ENCODE measurements around the gene SLC6A7.
"Not testable (repeated sequence)": the region's sequence is repeated elsewhere in the genome, so short reads cannot be mapped to it uniquely, and the experiment has no call there.

Gene SLC6A7

DNA sequence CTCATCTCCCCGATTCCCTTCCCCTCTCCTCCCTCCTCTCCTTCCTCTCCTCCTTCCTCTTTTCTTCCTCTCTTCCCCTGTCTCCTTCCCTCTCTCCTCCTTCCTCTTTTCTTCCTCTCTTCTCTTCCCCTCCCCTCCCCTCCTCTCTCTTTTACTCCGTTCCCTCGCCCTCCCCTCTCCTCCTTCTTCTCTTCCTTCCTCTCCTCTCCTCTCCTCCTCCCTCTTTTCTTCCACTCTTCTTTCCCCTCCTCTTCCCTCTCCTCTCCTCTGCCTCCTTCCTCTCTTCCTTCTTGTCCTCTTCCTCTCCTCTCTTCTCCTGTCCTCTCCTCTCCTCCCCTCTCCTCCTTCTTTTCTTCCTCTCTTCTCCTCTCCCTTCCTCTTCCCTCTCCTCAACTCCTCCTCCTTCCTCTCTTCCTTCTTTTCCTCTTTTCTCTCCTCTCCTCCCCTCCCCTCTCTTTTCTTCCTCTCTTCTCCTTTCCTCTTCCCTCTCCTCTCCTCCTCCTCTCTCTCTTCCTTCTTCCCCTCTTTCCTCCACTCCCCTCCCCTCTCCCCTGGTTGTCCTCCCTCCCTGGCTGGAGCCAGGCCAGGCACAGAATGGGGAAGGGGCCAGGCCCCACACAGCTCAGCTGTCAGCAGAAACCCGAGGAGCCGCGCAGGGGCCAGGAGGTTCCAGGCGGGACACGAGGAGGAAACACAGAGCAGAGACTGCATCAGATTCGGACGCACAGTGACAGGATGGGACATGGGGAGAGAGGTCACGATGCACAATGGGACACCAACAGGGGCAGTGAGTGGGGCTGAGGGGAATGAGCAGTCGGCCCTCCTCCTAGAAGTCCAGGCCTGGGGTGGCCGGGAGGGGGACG is 51.7 kb downstream of the SLC6A7 start:
- DNase-seq (ENCODE audit: low read depth), result no peak

GRCh38 chr5:150242251-150242894 is 52.5 kb downstream of the SLC6A7 start:
- DNase-seq (ENCODE audit: low read depth), result no peak

DNA sequence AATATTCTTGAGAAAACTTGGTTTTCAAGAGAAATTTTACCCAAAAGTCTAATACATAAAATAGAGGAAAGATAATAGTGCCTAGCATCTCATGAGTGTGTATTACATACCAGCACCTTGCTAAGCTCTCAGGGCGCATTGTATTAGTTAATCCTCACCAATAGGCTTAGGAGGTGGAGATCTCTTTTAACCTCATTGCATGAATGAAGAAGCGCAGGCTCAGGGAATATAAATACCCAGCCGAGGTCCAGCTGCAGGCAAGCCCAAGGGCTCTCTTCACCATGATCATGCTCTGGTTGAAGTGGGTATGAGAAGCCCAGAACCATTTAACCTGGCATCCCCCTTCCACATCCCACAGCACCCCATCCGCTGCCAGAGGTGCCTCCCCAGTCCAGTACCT is 53.7 kb downstream of the SLC6A7 start:
- DNase-seq (ENCODE audit: low read depth), result no peak

- DNase-seq (ENCODE audit: low read depth), result no peak
Measured at GRCh38 chr5:150244209-150244608, 54.3 kb downstream of the SLC6A7 start.

- DNase-seq (ENCODE audit: low read depth), result no peak
Measured at GRCh38 chr5:150245111-150245789, 55.4 kb downstream of the SLC6A7 start.

- DNase-seq (ENCODE audit: low read depth), result no peak
Measured at GRCh38 chr5:150245808-150246207, 55.9 kb downstream of the SLC6A7 start.

- DNase-seq (ENCODE audit: low read depth), result no peak
Measured at GRCh38 chr5:150246429-150246828, 56.6 kb downstream of the SLC6A7 start.

GRCh38 chr5:150246835-150247234 is 57.0 kb downstream of the SLC6A7 start:
- no peak for DNase-seq (ENCODE audit: low read depth)

- DNase-seq (ENCODE audit: low read depth), result no peak
Measured at GRCh38 chr5:150247726-150248125, 57.9 kb downstream of the SLC6A7 start.

DNA sequence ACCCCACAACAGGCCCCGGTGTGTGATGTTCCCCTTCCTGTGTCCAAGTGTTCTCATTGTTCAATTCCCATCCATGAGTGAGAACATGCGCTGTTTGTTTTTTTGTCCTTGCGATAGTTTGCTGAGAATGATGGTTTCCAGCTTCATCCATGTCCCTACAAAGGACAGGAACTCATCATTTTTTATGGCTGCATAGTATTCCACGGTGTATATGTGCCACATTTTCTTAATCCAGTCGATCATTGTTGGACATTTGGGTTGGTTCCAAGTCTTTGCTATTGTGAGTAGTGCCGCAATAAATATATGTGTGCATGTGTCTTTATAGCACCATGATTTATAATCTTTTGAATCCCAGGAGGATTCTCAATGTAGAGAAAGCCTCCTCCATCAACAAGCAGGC is 58.6 kb downstream of the SLC6A7 start:
- DNase-seq (ENCODE audit: low read depth), result not testable (repeated sequence)

DNA sequence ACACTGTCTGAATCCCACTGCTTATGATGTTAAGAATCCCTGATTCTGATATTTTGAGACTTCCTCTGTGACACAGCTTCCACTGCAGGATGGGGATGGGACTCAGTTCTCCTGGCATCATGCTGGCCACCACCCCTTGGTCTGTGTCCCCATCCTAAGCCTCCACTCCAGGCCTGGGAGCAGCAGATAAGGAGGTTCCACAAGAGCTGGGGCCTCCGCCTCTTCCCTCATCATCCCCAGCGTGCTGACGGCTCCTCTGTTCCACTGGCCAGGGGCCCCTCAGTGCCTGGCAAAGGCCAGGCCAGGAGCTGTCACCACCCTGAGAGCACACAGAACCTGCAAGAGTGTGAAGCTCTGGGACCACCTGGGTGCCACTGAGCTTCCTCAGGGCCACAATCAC is 59.1 kb downstream of the SLC6A7 start:
- DNase-seq (ENCODE audit: low read depth), result no peak

DNA sequence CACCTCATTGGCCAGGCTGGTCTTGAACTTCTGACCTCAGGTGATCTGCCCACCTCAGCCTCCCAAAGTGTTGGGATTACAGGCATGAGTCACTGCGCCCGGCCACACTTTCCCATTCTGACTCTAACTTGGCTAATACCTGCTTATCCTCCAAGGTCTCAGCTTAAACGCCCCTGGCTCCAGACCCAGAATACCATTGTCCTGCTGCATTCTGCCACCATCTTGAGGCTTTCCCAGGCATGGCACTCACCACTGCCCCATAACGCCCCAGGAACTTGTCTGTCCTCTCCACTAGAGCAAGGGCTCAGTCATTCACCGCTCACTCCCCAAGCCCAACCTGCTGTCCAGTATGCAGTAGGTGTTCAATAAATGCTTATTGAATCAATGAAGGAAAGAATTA is 59.9 kb downstream of the SLC6A7 start:
- DNase-seq (ENCODE audit: low read depth), result no peak

- no peak for DNase-seq (ENCODE audit: low read depth)
Measured at GRCh38 chr5:150251504-150251903, 61.6 kb downstream of the SLC6A7 start.

GRCh38 chr5:150252489-150252888 is 62.6 kb downstream of the SLC6A7 start:
- no peak for DNase-seq (ENCODE audit: low read depth)

- DNase-seq (ENCODE audit: low read depth), result no peak
Measured at GRCh38 chr5:150253416-150254208, 63.8 kb downstream of the SLC6A7 start.

- DNase-seq (ENCODE audit: low read depth), result no peak
Measured at GRCh38 chr5:150254363-150254762, 64.5 kb downstream of the SLC6A7 start.

DNA sequence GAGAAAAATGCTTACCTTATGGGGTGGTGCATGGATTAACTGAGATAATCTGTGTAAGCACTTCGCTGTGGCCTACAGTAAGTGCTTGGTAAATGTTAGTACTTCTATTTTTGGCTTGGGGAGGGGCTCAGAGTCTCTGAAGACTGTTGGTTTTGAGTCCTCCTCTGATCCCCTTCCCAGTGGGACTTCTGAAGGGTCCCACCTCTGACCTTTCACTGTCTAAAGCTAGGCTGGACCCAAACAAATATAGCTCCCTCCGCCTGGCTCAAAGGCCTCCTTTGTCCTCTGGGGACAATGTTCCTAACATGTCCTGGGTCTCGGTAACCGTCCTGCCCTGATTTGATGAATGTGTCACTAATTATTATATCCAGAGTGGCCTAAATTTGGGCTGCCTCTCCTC is 64.9 kb downstream of the SLC6A7 start:
- no peak for DNase-seq (ENCODE audit: low read depth)

DNA sequence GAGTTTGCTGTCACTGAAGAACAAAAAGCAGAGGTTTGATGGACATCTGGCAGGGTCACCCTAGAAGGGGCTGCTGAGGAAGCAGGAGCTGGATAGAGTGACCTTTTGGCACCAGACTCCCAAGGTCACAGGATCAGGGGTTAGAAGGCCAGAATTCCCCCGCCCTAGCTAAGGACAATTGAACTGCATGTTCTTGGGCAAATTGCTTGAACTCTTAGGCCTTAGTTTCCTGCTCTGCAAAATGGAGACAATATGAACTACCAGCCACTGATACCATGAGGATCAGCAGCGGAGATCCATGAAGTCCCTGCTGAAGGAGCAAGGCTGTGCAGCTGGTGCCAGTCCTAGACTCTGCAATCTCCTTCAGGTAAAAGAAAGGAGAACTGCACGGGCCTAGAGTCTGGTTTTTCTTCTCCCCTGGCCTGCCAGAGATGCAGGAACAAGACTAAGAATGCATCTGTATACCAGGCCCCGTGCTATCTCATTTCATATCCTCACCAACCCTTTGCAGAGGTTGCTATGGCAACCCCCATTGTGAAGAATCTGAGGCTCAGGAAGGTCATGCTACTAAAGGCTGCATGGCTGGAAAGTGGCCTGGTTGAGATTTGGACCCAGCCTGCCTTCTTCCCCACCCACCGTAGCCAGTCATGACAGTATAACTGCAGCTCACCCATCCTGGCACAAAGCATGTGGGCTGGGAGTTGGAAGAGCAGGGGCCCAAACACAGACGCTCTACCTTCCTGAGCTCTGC is 66.0 kb downstream of the SLC6A7 start:
- DNase-seq (ENCODE audit: low read depth), result no peak

DNA sequence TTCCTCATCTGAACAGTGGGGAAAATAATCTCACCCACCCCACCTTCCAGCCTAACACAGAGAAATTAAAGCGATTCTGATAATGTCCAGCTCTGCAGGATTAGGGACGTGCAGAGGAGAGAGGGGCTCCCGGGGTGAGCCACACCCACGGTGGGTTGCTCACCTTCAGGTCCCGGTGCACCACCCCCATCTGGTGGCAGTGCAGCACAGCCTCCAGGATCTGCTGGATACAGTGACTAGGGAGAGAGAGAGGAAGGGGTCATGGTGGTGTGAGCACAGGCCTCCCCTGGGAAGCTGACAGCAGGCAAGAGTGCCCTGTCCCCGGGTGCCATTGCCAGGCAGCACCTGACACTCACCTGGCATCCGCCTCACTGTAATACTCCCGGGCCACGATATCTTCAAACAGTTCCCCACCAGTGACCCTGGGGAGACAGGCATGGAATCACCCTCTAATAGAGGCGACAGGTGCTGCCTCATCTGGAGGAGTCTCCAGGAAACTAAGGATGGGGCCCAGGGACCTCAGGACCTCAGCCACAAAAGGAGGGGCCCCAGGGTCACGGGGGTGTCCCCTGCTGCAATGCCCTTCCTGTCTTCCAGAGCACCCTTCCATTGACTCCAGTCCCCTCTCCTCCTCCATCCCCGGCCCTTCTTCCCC is 66.7 kb downstream of the SLC6A7 start:
- no peak for DNase-seq (ENCODE audit: low read depth)

GRCh38 chr5:150257424-150257823 is 67.6 kb downstream of the SLC6A7 start:
- DNase-seq (ENCODE audit: low read depth), result no peak

DNA sequence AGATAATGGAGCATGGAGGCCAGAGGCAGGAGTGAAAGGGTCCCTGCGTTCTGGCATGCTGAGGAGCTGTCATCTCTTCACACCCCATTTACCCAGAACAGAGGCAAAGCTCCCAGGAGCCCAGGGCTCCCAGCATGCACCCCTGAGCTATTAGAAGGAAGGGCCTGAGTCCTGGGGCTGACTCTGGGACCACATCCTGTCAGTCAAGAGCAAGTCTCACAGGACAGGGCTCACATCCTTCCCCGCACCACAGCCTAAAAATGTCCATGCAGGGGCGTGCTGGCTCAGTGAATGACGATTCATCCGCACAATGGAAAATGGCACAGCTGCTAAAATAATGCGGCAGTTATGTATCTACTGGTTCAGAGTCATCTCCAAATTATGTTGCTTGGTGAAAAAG is 68.3 kb downstream of the SLC6A7 start:
- DNase-seq (ENCODE audit: low read depth), result no peak

Measured in stimulated activated CD4-positive, alpha-beta T cell treated with anti-CD3 and anti-CD28 coated beads, Interleukin-2, amount 100 ng/mL, for 4 hours (primary cell).